Type B pancreatic cell (in vitro differentiated cells): Measurements from ENCODE around the gene TMEM255B. TPM values are rescaled to one million over a fixed set of nuclear protein-coding genes. Genes with fewer than 3 reads are reported as not detected.

ENCODE experiments used
- total RNA-seq: library from RNA; stranded (reverse); gene quantifications from 2 replicates; pipeline ENCODE4 v1.2.1, GENCODE V29; 2021; ENCODE audit warnings: low replicate concordance

TMEM255B gene
- total RNA-seq, 1 donor from 2014 or later = 0.92 TPM

Other genes starting within 250 kb of the TMEM255B start
- gene TFDP1, start 174.5 kb upstream of the TMEM255B start, total RNA-seq = 78.4 and 78.8 TPM in 2 replicates
- gene ATP4B, start 101.0 kb upstream of the TMEM255B start, total RNA-seq = 2.0 and 26.7 TPM in 2 replicates
- gene GRK1, start 92.0 kb upstream of the TMEM255B start, total RNA-seq = 0.24 and 0.85 TPM in 2 replicates
- 42.9 and 102 TPM in 2 replicates for gene GAS6, start 104.8 kb downstream of the TMEM255B start, total RNA-seq
- gene C13orf46, start 214.8 kb downstream of the TMEM255B start, total RNA-seq = 0.29 TPM in 1 of 2 replicates, not detected in the other